T-helper 17 cell (primary cell): Measurements from ENCODE around the gene TBC1D5. TPM values are rescaled to one million over a fixed set of nuclear protein-coding genes. Genes with fewer than 3 reads are reported as not detected.

Experiments used
- ATAC-seq: fragments of 150-1000 bp; cut with Tn5 transposase; 2 replicates; pipeline ENCODE4 v1.10.0; 2021; ENCODE audit warnings: mild to moderate bottlenecking, moderate library complexity
- DNase-seq, 3 donors: peaks; one replicate each; pipeline versions ENCODE4 v3.0.0 to v3.0.0-alpha.2; 2020 to 2021
- H3K9me3 ChIP-seq: one replicate; pipeline ENCODE4 v1.7.0; 2013; ENCODE audit warnings: low read length, mild to moderate bottlenecking; ENCODE audit not compliant: control insufficient read depth, poor library complexity, severe bottlenecking
- H3K27ac Mint-ChIP-seq: one replicate; pipeline ENCODE4 v1.8.0; 2022; ENCODE audit warnings: mild to moderate bottlenecking, moderate library complexity, mixed read lengths
- H3K27me3 Mint-ChIP-seq: one replicate; pipeline ENCODE4 v1.8.0; 2022; ENCODE audit warnings: mixed read lengths
- H3K36me3 Mint-ChIP-seq: one replicate; pipeline ENCODE4 v1.8.0; 2022; ENCODE audit warnings: low read depth, mixed read lengths
- H3K4me1 Mint-ChIP-seq: one replicate; pipeline ENCODE4 v1.8.0; 2022; ENCODE audit warnings: mild to moderate bottlenecking, mixed read lengths
- H3K4me3 Mint-ChIP-seq: one replicate; pipeline ENCODE4 v1.8.0; 2022; ENCODE audit warnings: mild to moderate bottlenecking, moderate library complexity, mixed read lengths
- total RNA-seq, 4 donors: library from RNA in 2 of 4; stranded (reverse) in 2 of 4; gene quantifications; one replicate each; pipeline ENCODE4 v1.2.3 and lab custom pipeline; 2022 to 2026

The TBC1D5 gene
- total RNA-seq, 2 donors from 2014 or later, result 53.7 to 58.4 TPM

DNA sequence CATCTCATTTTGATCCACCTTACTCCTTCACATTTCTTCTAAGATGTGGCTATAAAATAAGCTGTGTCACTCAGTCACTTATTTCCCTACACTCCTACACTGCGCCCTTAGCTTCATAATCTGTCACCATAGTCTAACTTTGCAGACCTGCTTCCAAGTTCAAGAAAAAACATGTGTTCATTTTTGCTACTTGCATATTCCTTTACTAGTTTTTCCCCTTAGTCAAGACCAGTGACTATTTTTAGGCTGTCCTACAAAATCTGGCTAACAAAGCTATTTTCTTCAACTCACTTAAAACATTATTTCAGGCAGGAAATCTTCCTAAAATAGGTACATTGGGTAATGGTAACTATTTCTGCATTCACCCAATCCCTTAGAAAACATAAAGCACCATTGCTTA lies 272.5 kb downstream of the TBC1D5 start:
- no peak for ATAC-seq
- no peaks in the 10 kb centered on the region for H3K9me3 ChIP-seq
- H3K36me3 Mint-ChIP-seq, result peaks cover 2% of the 10 kb centered on the region
- H3K27ac Mint-ChIP-seq, result no peak overlapping the region
- H3K4me3 Mint-ChIP-seq, result no peak overlapping the region
- peaks cover 2% of the 10 kb centered on the region for H3K4me1 Mint-ChIP-seq
- DNase-seq, result no peak
- no peaks in the 10 kb centered on the region for H3K27me3 Mint-ChIP-seq

- Mint-ChIP-seq H3K4me1 (peaks cover 1% of the 10 kb centered on the region), H3K27ac (no peak overlapping the region), H3K36me3 (peaks cover 2% of the 10 kb centered on the region), H3K27me3 (no peaks in the 10 kb centered on the region), H3K4me3 (no peak overlapping the region)
- DNase-seq (no peak), ATAC-seq (no peak)
- H3K9me3 ChIP-seq, result no peaks in the 10 kb centered on the region
Observed at GRCh38 chr3:17469520-17469919, 272.9 kb downstream of the TBC1D5 start.

GRCh38 chr3:17466028-17466427 lies 276.4 kb downstream of the TBC1D5 start:
- no peak overlapping the region for H3K4me3 Mint-ChIP-seq
- H3K4me1 Mint-ChIP-seq, result peaks cover 4% of the 10 kb centered on the region
- H3K36me3 Mint-ChIP-seq, result peaks cover 2% of the 10 kb centered on the region
- DNase-seq, result no peak
- no peaks in the 10 kb centered on the region for H3K9me3 ChIP-seq
- no peak for ATAC-seq
- no peak overlapping the region for H3K27ac Mint-ChIP-seq
- no peaks in the 10 kb centered on the region for H3K27me3 Mint-ChIP-seq

DNA sequence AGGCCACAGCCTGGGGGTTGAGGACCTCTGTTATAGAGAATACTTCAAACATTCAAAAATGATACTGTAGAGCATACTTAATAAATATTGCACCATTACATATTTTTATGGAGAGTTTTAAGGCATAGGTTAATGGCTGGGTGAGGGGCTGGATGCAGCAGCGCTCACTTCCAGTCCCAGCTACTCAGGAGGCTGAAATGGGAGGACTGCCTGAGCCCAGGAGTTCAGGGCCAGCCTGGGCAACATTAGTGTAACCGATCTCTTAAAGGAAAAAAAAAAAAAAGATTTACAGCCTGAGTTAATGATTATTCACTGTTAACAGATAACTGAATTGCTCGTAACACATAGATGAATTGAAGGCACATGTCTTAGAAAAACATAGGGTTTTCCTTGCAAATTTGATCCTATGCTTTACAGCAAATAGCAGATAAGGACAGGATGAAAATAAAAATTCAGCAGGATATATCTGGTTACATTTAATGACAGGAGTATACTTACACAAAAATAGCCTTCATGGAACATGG lies 282.9 kb downstream of the TBC1D5 start:
- H3K4me3 Mint-ChIP-seq, result no peak overlapping the region
- H3K36me3 Mint-ChIP-seq, result peaks cover 2% of the 10 kb centered on the region
- H3K27ac Mint-ChIP-seq, result no peak overlapping the region
- H3K27me3 Mint-ChIP-seq, result no peaks in the 10 kb centered on the region
- peaks cover 4% of the 10 kb centered on the region for H3K4me1 Mint-ChIP-seq
- DNase-seq (no peak), ATAC-seq (no peak)
- no peaks in the 10 kb centered on the region for H3K9me3 ChIP-seq

DNA sequence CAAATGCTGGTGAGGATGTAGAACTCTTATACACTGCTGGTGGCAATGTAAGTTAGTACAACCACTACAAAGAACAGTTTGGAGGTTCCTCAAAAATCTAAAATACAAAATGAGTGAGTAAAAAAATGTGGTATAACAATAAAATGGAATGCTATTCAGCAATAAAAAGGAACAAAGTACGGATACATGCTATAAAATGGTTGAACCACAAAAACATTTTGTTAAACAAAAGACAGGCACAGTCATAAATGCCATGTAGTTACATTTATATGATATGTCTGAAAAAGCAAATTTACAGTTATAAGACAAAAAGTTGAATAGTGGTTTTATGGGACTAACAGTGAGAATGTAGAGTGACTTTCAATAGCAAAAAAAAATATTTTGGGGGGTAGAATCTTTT lies 285.8 kb downstream of the TBC1D5 start:
- Mint-ChIP-seq H3K27ac (no peak overlapping the region), H3K4me1 (peaks cover 7% of the 10 kb centered on the region), H3K36me3 (peaks cover 4% of the 10 kb centered on the region), H3K27me3 (no peaks in the 10 kb centered on the region), H3K4me3 (no peak overlapping the region)
- no peak for DNase-seq
- no peaks in the 10 kb centered on the region for H3K9me3 ChIP-seq
- ATAC-seq, result no peak

DNA sequence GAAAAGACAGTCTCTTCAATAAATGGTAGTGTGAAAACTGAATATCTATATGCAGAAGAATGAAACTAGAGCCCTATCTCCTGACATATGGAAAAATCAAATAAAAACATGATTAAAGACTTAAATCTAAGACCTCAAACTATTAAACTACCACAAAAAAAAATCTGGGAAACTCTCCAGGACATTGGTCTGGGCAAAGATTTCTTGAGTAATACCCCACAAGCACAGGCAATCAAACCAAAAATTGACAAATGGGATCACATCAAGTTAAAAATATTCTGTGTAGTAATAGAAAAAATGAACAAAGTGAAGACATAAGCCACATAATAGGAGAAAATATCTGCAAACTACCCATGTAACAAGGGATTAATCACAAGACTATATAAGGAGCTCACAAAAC lies 286.4 kb downstream of the TBC1D5 start:
- peaks cover 6% of the 10 kb centered on the region for H3K36me3 Mint-ChIP-seq
- no peaks in the 10 kb centered on the region for H3K27me3 Mint-ChIP-seq

GRCh38 chr3:17444865-17445264 lies 297.6 kb downstream of the TBC1D5 start:
- H3K27me3 Mint-ChIP-seq, result no peaks in the 10 kb centered on the region
- no peak for ATAC-seq
- peaks cover 7% of the 10 kb centered on the region for H3K36me3 Mint-ChIP-seq
- H3K4me3 Mint-ChIP-seq, result no peak overlapping the region
- DNase-seq, result no peak
- H3K4me1 Mint-ChIP-seq, result peaks cover 2% of the 10 kb centered on the region
- no peak overlapping the region for H3K27ac Mint-ChIP-seq
- no peaks in the 10 kb centered on the region for H3K9me3 ChIP-seq

More for the DNA sequence above, 286.4 kb downstream of the TBC1D5 start:
- ATAC-seq (no peak), DNase-seq (no peak)
- Mint-ChIP-seq H3K4me1 (peaks cover 5% of the 10 kb centered on the region), H3K4me3 (no peak overlapping the region), H3K27ac (no peak overlapping the region)
- no peaks in the 10 kb centered on the region for H3K9me3 ChIP-seq

- no peaks in the 10 kb centered on the region for H3K9me3 ChIP-seq
- ATAC-seq, result no peak
- H3K27me3 Mint-ChIP-seq, result no peaks in the 10 kb centered on the region
- no peak overlapping the region for H3K4me3 Mint-ChIP-seq
- no peak for DNase-seq
- H3K27ac Mint-ChIP-seq, result no peak overlapping the region
- H3K4me1 Mint-ChIP-seq, result peaks cover 2% of the 10 kb centered on the region
- H3K36me3 Mint-ChIP-seq, result peaks cover 7% of the 10 kb centered on the region
Observed at GRCh38 chr3:17443142-17443541, 299.3 kb downstream of the TBC1D5 start.

DNA sequence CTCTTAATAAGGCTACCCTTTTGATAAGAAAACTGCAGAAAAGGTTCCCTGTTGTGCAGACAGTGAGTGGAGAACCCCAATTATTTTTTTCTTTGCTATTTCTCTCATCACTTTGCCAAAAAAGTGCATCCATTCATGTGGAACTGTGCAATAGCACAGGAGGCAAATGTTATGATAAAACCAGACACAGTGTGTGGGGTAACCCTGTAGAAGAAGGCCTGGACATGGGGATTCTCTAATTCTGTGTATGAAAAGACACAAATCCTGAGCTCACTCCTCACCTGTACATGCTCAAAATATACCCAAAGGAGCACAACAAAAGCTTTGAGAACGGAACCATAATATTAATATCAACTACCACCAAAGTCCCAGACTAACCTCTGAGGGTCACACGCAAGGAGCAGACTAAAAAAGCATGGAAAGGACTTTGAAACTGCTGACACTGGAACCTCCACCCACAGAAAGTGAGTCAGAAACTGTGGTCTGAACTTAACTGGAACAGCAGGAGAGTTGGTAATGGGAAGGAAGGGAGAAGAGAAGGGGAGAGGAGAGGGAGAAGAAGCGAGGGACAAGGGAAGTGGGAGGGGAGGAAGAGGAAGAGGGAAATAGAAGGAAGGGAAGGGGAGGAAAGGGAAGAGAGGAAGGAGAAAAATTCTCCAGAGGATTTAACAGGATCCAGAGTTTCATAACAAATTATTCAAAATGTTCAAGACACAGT lies 299.9 kb downstream of the TBC1D5 start:
- H3K27ac Mint-ChIP-seq, result no peak overlapping the region
- no peak overlapping the region for H3K4me3 Mint-ChIP-seq
- H3K9me3 ChIP-seq, result no peaks in the 10 kb centered on the region
- DNase-seq (no peak), ATAC-seq (no peak)
- peaks cover 7% of the 10 kb centered on the region for H3K36me3 Mint-ChIP-seq
- H3K27me3 Mint-ChIP-seq, result no peaks in the 10 kb centered on the region
- peaks cover 2% of the 10 kb centered on the region for H3K4me1 Mint-ChIP-seq

DNA sequence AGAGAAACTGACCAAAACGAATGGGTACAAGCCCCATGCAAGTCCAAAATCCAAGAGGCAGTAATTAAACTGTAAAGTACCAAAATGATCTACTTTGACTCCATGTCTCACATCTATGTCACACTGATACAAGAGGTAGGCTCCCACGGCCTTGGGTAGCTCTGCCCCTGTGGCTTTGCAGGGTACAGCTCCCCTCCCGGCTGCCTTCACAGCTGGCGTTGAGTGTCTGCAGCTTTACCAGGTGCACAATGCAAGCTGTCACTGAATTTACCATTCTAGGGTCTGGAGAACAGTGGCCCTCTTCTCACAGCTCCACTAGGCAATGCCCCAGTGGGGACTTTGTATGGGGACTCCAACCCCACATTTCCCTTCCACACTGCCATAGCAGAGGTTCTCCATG lies 308.6 kb downstream of the TBC1D5 start:
- Mint-ChIP-seq H3K27me3 (no peaks in the 10 kb centered on the region), H3K27ac (no peak overlapping the region), H3K36me3 (no peaks in the 10 kb centered on the region), H3K4me1 (no peaks in the 10 kb centered on the region), H3K4me3 (no peak overlapping the region)
- H3K9me3 ChIP-seq, result no peaks in the 10 kb centered on the region
- DNase-seq, result no peak
- no peak for ATAC-seq

- no peak for DNase-seq
- ATAC-seq, result no peak
- Mint-ChIP-seq H3K4me1 (no peaks in the 10 kb centered on the region), H3K36me3 (no peaks in the 10 kb centered on the region), H3K27me3 (no peaks in the 10 kb centered on the region), H3K27ac (no peak overlapping the region), H3K4me3 (no peak overlapping the region)
- no peaks in the 10 kb centered on the region for H3K9me3 ChIP-seq
Observed at GRCh38 chr3:17432236-17432635, 310.2 kb downstream of the TBC1D5 start.

- no peaks in the 10 kb centered on the region for H3K9me3 ChIP-seq
- Mint-ChIP-seq H3K4me3 (no peak overlapping the region), H3K27ac (no peak overlapping the region), H3K27me3 (no peaks in the 10 kb centered on the region), H3K4me1 (no peaks in the 10 kb centered on the region), H3K36me3 (no peaks in the 10 kb centered on the region)
- ATAC-seq (no peak), DNase-seq (no peak)
Observed at GRCh38 chr3:17431484-17432045, 310.9 kb downstream of the TBC1D5 start.

GRCh38 chr3:17431004-17431403 lies 311.4 kb downstream of the TBC1D5 start:
- Mint-ChIP-seq H3K36me3 (no peaks in the 10 kb centered on the region), H3K4me3 (no peak overlapping the region), H3K27ac (no peak overlapping the region), H3K27me3 (no peaks in the 10 kb centered on the region), H3K4me1 (no peaks in the 10 kb centered on the region)
- H3K9me3 ChIP-seq, result no peaks in the 10 kb centered on the region
- no peak for DNase-seq
- no peak for ATAC-seq

GRCh38 chr3:17430582-17430981 lies 311.8 kb downstream of the TBC1D5 start:
- Mint-ChIP-seq H3K4me1 (no peaks in the 10 kb centered on the region), H3K36me3 (no peaks in the 10 kb centered on the region), H3K4me3 (no peak overlapping the region), H3K27me3 (no peaks in the 10 kb centered on the region), H3K27ac (no peak overlapping the region)
- ATAC-seq (no peak), DNase-seq (no peak)
- no peaks in the 10 kb centered on the region for H3K9me3 ChIP-seq
